Measurements from ENCODE around the gene HPCAL1. TPM values are rescaled to one million over a fixed set of nuclear protein-coding genes. Genes with fewer than 3 reads are reported as not detected.

HPCAL1 gene
- total RNA-seq, 1 donor from 2014 or later = 34.6 TPM

DNA sequence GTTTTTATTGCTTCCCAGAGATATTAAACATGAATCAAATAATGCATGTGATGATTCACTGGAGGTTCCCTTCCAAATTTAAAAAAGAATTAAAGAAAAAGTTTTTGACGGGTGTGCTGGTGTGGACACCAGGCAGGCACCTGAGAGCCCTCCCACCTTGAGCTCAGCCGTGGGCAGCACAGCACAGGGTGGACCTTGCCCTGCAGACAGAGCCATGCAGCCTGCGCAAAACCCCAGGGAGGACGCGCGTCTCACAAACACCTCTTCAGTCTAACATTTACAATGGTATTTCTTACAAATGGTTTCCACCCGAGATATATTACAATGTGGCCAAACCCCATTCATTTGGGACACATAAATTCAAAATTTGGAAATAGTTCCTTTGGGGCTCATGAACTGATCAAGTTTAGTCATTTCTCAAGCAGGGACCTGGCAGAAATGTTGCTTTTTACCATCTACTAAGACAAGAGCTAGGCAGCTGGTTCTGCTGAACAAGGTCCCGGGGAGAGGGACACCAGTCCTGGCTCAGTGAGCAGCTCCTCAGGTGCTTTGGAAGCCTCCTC, 100.0 kb downstream of the HPCAL1 start:
- H3K27me3 Mint-ChIP-seq (ENCODE audit: unreplicated experiment) = peaks cover 14% of the 10 kb centered on the region

DNA sequence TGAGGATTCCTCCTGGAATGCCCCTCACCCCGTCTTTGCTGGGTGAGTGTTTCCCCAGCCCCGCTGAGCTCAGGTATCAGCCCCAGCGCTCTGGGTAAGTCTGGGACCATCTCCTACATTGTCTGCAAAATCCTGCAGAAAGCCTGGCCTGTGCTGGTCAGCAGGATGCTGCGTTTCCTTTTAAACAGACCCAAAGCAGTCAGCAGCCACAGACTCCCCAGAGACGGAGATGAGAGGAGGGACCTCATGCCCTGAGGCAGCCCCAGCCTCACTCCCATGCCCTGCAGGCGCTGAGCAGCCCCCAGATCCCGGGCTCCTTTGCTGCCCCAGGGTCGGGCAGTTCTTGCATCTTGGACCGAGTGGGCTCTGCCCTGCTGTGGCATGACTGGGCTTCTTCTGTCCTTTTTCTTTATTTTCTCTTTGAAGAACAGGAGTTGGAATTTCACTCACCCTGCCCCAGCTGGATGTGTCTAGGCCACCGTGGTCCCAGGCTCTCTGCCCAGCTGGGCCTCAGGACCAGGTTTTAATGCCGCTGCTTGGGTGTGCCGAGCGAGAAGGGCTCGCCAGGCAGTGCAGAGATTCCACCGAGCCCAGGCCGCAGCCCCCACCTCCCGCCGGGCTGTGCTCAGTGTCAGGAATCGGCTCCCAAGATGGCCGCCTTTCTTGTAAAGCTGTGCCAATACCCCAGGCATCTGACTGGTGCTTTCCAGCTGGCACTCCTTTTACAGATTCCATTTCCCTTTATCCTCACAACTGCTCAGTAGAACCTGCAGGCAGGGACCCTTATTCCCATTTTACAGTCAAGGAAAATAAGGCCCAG, 101.8 kb downstream of the HPCAL1 start:
- peak; percentile 33 for DNase-seq (ENCODE audit: low spot score)
- peaks cover 18% of the 10 kb centered on the region for H3K36me3 Mint-ChIP-seq (ENCODE audit: low read depth, unreplicated experiment)
- no peaks in the 10 kb centered on the region for H3K9me3 Mint-ChIP-seq (ENCODE audit: unreplicated experiment)
- H3K27me3 Mint-ChIP-seq (ENCODE audit: unreplicated experiment) = peaks cover 7% of the 10 kb centered on the region
- H3K4me3 Mint-ChIP-seq (ENCODE audit: unreplicated experiment) = no peak overlapping the region
- TF ChIP-seq, protein P1, sequence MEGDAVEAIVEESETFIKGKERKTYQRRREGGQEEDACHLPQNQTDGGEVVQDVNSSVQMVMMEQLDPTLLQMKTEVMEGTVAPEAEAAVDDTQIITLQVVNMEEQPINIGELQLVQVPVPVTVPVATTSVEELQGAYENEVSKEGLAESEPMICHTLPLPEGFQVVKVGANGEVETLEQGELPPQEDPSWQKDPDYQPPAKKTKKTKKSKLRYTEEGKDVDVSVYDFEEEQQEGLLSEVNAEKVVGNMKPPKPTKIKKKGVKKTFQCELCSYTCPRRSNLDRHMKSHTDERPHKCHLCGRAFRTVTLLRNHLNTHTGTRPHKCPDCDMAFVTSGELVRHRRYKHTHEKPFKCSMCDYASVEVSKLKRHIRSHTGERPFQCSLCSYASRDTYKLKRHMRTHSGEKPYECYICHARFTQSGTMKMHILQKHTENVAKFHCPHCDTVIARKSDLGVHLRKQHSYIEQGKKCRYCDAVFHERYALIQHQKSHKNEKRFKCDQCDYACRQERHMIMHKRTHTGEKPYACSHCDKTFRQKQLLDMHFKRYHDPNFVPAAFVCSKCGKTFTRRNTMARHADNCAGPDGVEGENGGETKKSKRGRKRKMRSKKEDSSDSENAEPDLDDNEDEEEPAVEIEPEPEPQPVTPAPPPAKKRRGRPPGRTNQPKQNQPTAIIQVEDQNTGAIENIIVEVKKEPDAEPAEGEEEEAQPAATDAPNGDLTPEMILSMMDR (IDR thresholded peaks at IDR 0.05; ENCODE audit: unreplicated experiment) = no peak
- peaks cover 78% of the 10 kb centered on the region for H3K4me1 Mint-ChIP-seq (ENCODE audit: unreplicated experiment)
- H3K27ac Mint-ChIP-seq (ENCODE audit: unreplicated experiment) = peak overlapping the region; percentile 42

More for the DNA sequence above, 100.0 kb downstream of the HPCAL1 start:
- Mint-ChIP-seq H3K27ac (ENCODE audit: unreplicated experiment) (peak overlapping the region; percentile 64), H3K9me3 (ENCODE audit: unreplicated experiment) (no peaks in the 10 kb centered on the region), H3K4me3 (ENCODE audit: unreplicated experiment) (no peak overlapping the region), H3K36me3 (ENCODE audit: low read depth, unreplicated experiment) (peaks cover 29% of the 10 kb centered on the region), H3K4me1 (ENCODE audit: unreplicated experiment) (peaks cover 67% of the 10 kb centered on the region)
- TF ChIP-seq, protein P1 (IDR thresholded peaks at IDR 0.05; ENCODE audit: unreplicated experiment) = no peak
- no peak for DNase-seq (ENCODE audit: low spot score)

DNA sequence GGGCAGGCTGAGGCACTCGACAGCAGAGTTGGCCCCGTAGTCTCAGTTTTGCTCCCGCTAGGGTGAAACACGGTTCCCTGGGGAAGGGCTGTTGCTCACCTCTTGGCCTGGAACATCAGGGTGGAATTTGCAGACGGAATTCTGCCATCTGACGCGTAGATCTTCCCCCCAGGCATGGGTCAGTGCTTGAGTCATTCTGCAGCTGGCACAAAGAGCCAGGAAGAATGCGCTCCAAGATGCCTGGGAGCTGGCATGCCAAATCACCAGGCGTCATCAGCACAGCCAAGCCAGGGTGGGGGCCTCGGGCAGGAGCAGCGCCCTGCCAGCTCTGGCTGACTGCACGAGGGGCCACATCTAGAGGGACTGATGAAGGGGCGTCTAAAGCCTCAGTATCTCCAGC, 102.7 kb downstream of the HPCAL1 start:
- no peaks in the 10 kb centered on the region for H3K9me3 Mint-ChIP-seq (ENCODE audit: unreplicated experiment)
- DNase-seq (ENCODE audit: low spot score) = no peak
- TF ChIP-seq, protein P1 (IDR thresholded peaks at IDR 0.05; ENCODE audit: unreplicated experiment) = no peak
- H3K36me3 Mint-ChIP-seq (ENCODE audit: low read depth, unreplicated experiment) = peaks cover 10% of the 10 kb centered on the region
- H3K4me1 Mint-ChIP-seq (ENCODE audit: unreplicated experiment) = peaks cover 73% of the 10 kb centered on the region
- peak overlapping the region; percentile 91 for H3K27ac Mint-ChIP-seq (ENCODE audit: unreplicated experiment)
- peaks cover 7% of the 10 kb centered on the region for H3K27me3 Mint-ChIP-seq (ENCODE audit: unreplicated experiment)
- no peak overlapping the region for H3K4me3 Mint-ChIP-seq (ENCODE audit: unreplicated experiment)

DNA sequence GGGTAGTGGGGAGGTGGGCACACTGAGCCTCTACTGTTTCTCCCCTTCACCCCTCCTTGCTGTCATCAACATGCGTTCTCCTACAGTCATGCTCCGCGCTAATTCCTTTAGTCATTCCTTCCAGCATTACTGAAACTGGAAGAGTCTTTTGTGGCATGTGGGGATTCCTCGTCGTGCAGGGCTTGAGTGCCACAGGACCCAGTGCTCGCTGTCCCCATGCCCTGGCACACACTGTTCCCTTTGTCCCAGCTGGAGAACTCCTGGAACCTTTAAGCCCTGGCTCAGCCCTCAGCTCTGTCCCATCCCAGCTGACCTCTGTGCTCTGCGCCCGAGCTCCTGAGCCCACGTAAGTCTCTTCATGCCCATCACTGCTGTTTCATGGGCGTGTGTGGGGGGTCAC, 103.3 kb downstream of the HPCAL1 start:
- Mint-ChIP-seq H3K27ac (ENCODE audit: unreplicated experiment) (peak overlapping the region; percentile 91), H3K9me3 (ENCODE audit: unreplicated experiment) (no peaks in the 10 kb centered on the region), H3K36me3 (ENCODE audit: low read depth, unreplicated experiment) (peaks cover 5% of the 10 kb centered on the region), H3K4me3 (ENCODE audit: unreplicated experiment) (no peak overlapping the region), H3K27me3 (ENCODE audit: unreplicated experiment) (peaks cover 7% of the 10 kb centered on the region), H3K4me1 (ENCODE audit: unreplicated experiment) (peaks cover 69% of the 10 kb centered on the region)
- no peak for DNase-seq (ENCODE audit: low spot score)
- TF ChIP-seq, protein P1 (IDR thresholded peaks at IDR 0.05; ENCODE audit: unreplicated experiment) = no peak

All from endothelial cell (in vitro differentiated cells).